Natural killer cell (primary cell): ENCODE measurements around the gene NAV1. TPM values are rescaled to one million over a fixed set of nuclear protein-coding genes. Genes with fewer than 3 reads are reported as not detected.
"Not testable (repeated sequence)": the region's sequence is repeated elsewhere in the genome, so short reads cannot be mapped to it uniquely, and the experiment has no call there.

Experiments used
- ATAC-seq, 3 donors: fragments of 150-1000 bp in 2 of 3; fragments of 200-7000 bp in 1 of 3; cut with Tn5 transposase; 1 replicate in 1 of 3; 2 replicates in 2 of 3; pipeline ENCODE4 v1.10.0; 2021; ENCODE audit warnings: mild to moderate bottlenecking in 2 of 3, moderate library complexity in 2 of 3
- DNase-seq, 2 donors: peaks; one replicate each; pipeline versions ENCODE4 v3.0.0 to v3.0.0-alpha.2; 2013 to 2021; ENCODE audit warnings: mixed read lengths in 1 of 2
- H3K27ac ChIP-seq: one replicate; pipeline ENCODE4 v1.5.1; 2013; ENCODE audit warnings: mild to moderate bottlenecking, low read length
- H3K27me3 ChIP-seq: one replicate; pipeline ENCODE4 v1.6.1; 2013; ENCODE audit warnings: low read length; ENCODE audit not compliant: control insufficient read depth, insufficient read depth
- H3K36me3 ChIP-seq: one replicate; pipeline ENCODE4 v1.6.1; 2013; ENCODE audit warnings: low read length; ENCODE audit not compliant: control insufficient read depth, insufficient read depth
- H3K4me1 ChIP-seq: one replicate; pipeline ENCODE4 v1.6.1; 2013; ENCODE audit warnings: low read length; ENCODE audit not compliant: control insufficient read depth, insufficient read depth
- H3K4me3 ChIP-seq: one replicate; pipeline ENCODE4 v1.5.1; 2013; ENCODE audit warnings: low read length
- H3K9me3 ChIP-seq: one replicate; pipeline ENCODE4 v1.6.1; 2013; ENCODE audit warnings: low read length; ENCODE audit not compliant: control insufficient read depth, insufficient read depth
- H3K27ac Mint-ChIP-seq, 2 donors: one replicate each; pipeline ENCODE4 v1.8.0; 2022; ENCODE audit warnings: mild to moderate bottlenecking in 2 of 2, mixed read lengths in 2 of 2, moderate library complexity in 1 of 2
- H3K27me3 Mint-ChIP-seq, 2 donors: one replicate each; pipeline ENCODE4 v1.8.0; 2022; ENCODE audit warnings: low read depth in 2 of 2, mixed read lengths in 2 of 2
- H3K36me3 Mint-ChIP-seq: one replicate; pipeline ENCODE4 v1.8.0; 2022; ENCODE audit warnings: mixed read lengths
- H3K4me1 Mint-ChIP-seq, 2 donors: one replicate each; pipeline ENCODE4 v1.8.0; 2022; ENCODE audit warnings: mixed read lengths in 2 of 2
- H3K4me3 Mint-ChIP-seq: one replicate; pipeline ENCODE4 v1.8.0; 2022; ENCODE audit warnings: mild to moderate bottlenecking, moderate library complexity, mixed read lengths
- H3K9me3 Mint-ChIP-seq, 2 donors: one replicate each; pipeline ENCODE4 v1.8.0; 2022; ENCODE audit warnings: mixed read lengths in 2 of 2
- CTCF ChIP-seq: fragments of 200-600 bp; IDR thresholded peaks from one replicate; pipeline ENCODE4 v1.8.0; 2022; ENCODE audit warnings: antibody characterized with exemption
- WGBS: methylation state at CpG from one replicate; pipeline ENCODE4 v1.1.7; 2013; ENCODE audit warnings: missing lambda C conversion rate; ENCODE audit not compliant: insufficient coverage; 5-methylcytosine and 5-hydroxymethylcytosine counted together
- intact Hi-C: fragments of 100-400 bp; cut with micrococcal nuclease; formaldehyde crosslinking; loops from one replicate; pipeline ENCODE4 v1.14.2; 2022
- total RNA-seq, 4 donors: library from RNA; stranded (reverse); fragments of 120-200 nt in 1 of 4; gene quantifications; one replicate each; pipeline versions ENCODE4 v1.2.3 to v1.2.4, GENCODE V29; 2013 to 2022

The NAV1 gene
- total RNA-seq, 3 donors from 2014 or later (not counting 1 experiment from before 2014, with no cell fraction given): 2.5 to 3.9 (median 2.8) TPM

GRCh38 chr1:201516511-201517127 lies 22.3 kb upstream of the NAV1 start:
- 100% methylated on average over 2 of the region's 2 CpGs for WGBS
- Histone ChIP-seq H3K4me3 (no peak overlapping the region), H3K9me3 (no peaks in the 10 kb centered on the region), H3K36me3 (no peaks in the 10 kb centered on the region), H3K27me3 (no peaks in the 10 kb centered on the region), H3K4me1 (no peaks in the 10 kb centered on the region), H3K27ac (no peak overlapping the region)
- DNase-seq (no peak), ATAC-seq (no peak)
- Mint-ChIP-seq H3K9me3 (no peaks in the 10 kb centered on the region), H3K36me3 (no peaks in the 10 kb centered on the region), H3K4me3 (no peak overlapping the region), H3K27me3 (no peaks in the 10 kb centered on the region), H3K4me1 (no peaks in the 10 kb centered on the region), H3K27ac (no peak overlapping the region)
- intact Hi-C loops: no loop called here
- no peak for TF ChIP-seq CTCF

- Histone ChIP-seq H3K27ac (no peak overlapping the region), H3K9me3 (no peaks in the 10 kb centered on the region), H3K4me3 (no peak overlapping the region), H3K27me3 (no peaks in the 10 kb centered on the region), H3K36me3 (no peaks in the 10 kb centered on the region), H3K4me1 (no peaks in the 10 kb centered on the region)
- intact Hi-C loops: no loop called here
- no peak overlapping the region for H3K27ac Mint-ChIP-seq
- ATAC-seq (no peak), DNase-seq (no peak)
- H3K4me1 Mint-ChIP-seq: no peaks in the 10 kb centered on the region
- H3K36me3 Mint-ChIP-seq: no peaks in the 10 kb centered on the region
- no peaks in the 10 kb centered on the region for H3K9me3 Mint-ChIP-seq
- no peak for TF ChIP-seq CTCF
- WGBS: 92% methylated on average over 7 of the region's 7 CpGs
- no peak overlapping the region for H3K4me3 Mint-ChIP-seq
- H3K27me3 Mint-ChIP-seq: no peaks in the 10 kb centered on the region
Observed at GRCh38 chr1:201517631-201518030, 21.3 kb upstream of the NAV1 start.

- no peaks in the 10 kb centered on the region for H3K9me3 ChIP-seq
- no peaks in the 10 kb centered on the region for H3K4me1 ChIP-seq
- Mint-ChIP-seq H3K27ac (no peak overlapping the region), H3K36me3 (no peaks in the 10 kb centered on the region), H3K9me3 (peaks cover 0 to under 1% of the 10 kb centered on the region in 2 donors), H3K4me3 (no peak overlapping the region), H3K4me1 (no peaks in the 10 kb centered on the region), H3K27me3 (no peaks in the 10 kb centered on the region)
- no peak overlapping the region for H3K4me3 ChIP-seq
- WGBS: 94% methylated on average over 5 of the region's 5 CpGs
- ATAC-seq: no peak
- no peak for DNase-seq
- no peaks in the 10 kb centered on the region for H3K27me3 ChIP-seq
- no peak overlapping the region for H3K27ac ChIP-seq
- intact Hi-C loops: no loop called here
- no peak for TF ChIP-seq CTCF
- no peaks in the 10 kb centered on the region for H3K36me3 ChIP-seq
Observed at GRCh38 chr1:201518071-201518470, 20.9 kb upstream of the NAV1 start.

GRCh38 chr1:201520046-201520575 lies 18.8 kb upstream of the NAV1 start:
- H3K9me3 Mint-ChIP-seq, H3K27me3 ChIP-seq, H3K4me1 Mint-ChIP-seq, H3K36me3 Mint-ChIP-seq, H3K27ac Mint-ChIP-seq, H3K4me3 Mint-ChIP-seq, ATAC-seq, H3K4me3 ChIP-seq, intact Hi-C loops, H3K9me3 ChIP-seq, H3K36me3 ChIP-seq, DNase-seq, H3K4me1 ChIP-seq, H3K27me3 Mint-ChIP-seq, H3K27ac ChIP-seq: not testable (repeated sequence)
- WGBS: 95% methylated on average over 14 of the region's 14 CpGs
